Common myeloid progenitor, CD34-positive (primary cell): ENCODE data around the gene GLIPR2.

Source experiments
- CTCF ChIA-PET: fragments of 350-600 bp; sonication (Branson Sonifier 250); formaldehyde crosslinking; loops from one replicate; lab custom pipeline; 2021; ENCODE audit warnings: antibody characterized with exemption; lab: Charles Lee
- POLR2A ChIA-PET: fragments of 350-600 bp; sonication (Branson Sonifier 250); formaldehyde crosslinking; loops from one replicate; lab custom pipeline; 2021; ENCODE audit warnings: antibody characterized with exemption; lab: Charles Lee
- DNase-seq, 3 donors: peaks; one replicate each; pipeline versions ENCODE4 v3.0.0 to v3.0.0-alpha.2; 2013
- H3K27ac ChIP-seq, 2 experiments: 1 replicate in 1 of 2; 2 replicates in 1 of 2; pipeline ENCODE4 v1.7.0; 2013; ENCODE audit warnings: inconsistent platforms in 2 of 2, low read length in 2 of 2, mild to moderate bottlenecking in 2 of 2, low read depth in 1 of 2, moderate library complexity in 1 of 2; ENCODE audit not compliant: severe bottlenecking in 2 of 2, insufficient read depth in 1 of 2, poor library complexity in 1 of 2
- H3K27me3 ChIP-seq, 5 experiments: replicated peaks in 2 of 5; 1 replicate in 3 of 5; 2 replicates in 2 of 5; pipeline versions ENCODE4 v1.6.1 to v1.7.0; 2013; ENCODE audit warnings: low read length in 4 of 5, mild to moderate bottlenecking in 2 of 5, moderate library complexity in 2 of 5, inconsistent platforms in 1 of 5; ENCODE audit not compliant: insufficient read depth in 5 of 5, control insufficient read depth in 4 of 5
- H3K36me3 ChIP-seq, 4 experiments: 1 replicate in 2 of 4; 2 replicates in 2 of 4; pipeline versions ENCODE4 v1.6.1 to v1.7.0; 2013; ENCODE audit warnings: low read length in 3 of 4, control low read depth in 1 of 4, mild to moderate bottlenecking in 1 of 4; ENCODE audit not compliant: control insufficient read depth in 4 of 4, insufficient read depth in 4 of 4
- H3K4me1 ChIP-seq, 4 experiments: 1 replicate in 3 of 4; 2 replicates in 1 of 4; pipeline versions ENCODE4 v1.6.1 to v1.7.1; 2013; ENCODE audit warnings: low read length in 3 of 4, mild to moderate bottlenecking in 3 of 4, control low read depth in 1 of 4, inconsistent platforms in 1 of 4, moderate library complexity in 1 of 4; ENCODE audit not compliant: control insufficient read depth in 4 of 4, insufficient read depth in 4 of 4; ENCODE audit errors: control extremely low read depth in 1 of 4
- H3K4me3 ChIP-seq, 7 experiments: 1 replicate in 4 of 7; 2 replicates in 3 of 7; pipeline versions ENCODE4 v1.5.1 to v1.7.0; 2013; ENCODE audit warnings: mild to moderate bottlenecking in 7 of 7, low read length in 6 of 7, moderate library complexity in 6 of 7, inconsistent platforms in 2 of 7, low read depth in 2 of 7, control low read depth in 1 of 7; ENCODE audit not compliant: insufficient read depth in 4 of 7, control insufficient read depth in 1 of 7; ENCODE audit errors: extremely low read depth in 1 of 7
- H3K9me3 ChIP-seq, 5 experiments: 1 replicate in 4 of 5; 2 replicates in 1 of 5; pipeline versions ENCODE4 v1.6.1 to v1.7.1; 2013; ENCODE audit warnings: low read length in 4 of 5, mild to moderate bottlenecking in 2 of 5, inconsistent platforms in 1 of 5, low read depth in 1 of 5, moderate library complexity in 1 of 5; ENCODE audit not compliant: control insufficient read depth in 4 of 5, insufficient read depth in 2 of 5; ENCODE audit errors: control extremely low read depth in 1 of 5
- WGBS: methylation state at CpG from one replicate; pipeline ENCODE4 v1.1.5; 2013; ENCODE audit not compliant: insufficient coverage; 5-methylcytosine and 5-hydroxymethylcytosine counted together

Gene GLIPR2

GRCh38 chr9:36152741-36153438, 16.4 kb downstream of the GLIPR2 start:
- H3K4me1 ChIP-seq: peaks cover 8 to 72% (median 60%) of the 10 kb centered on the region in 4 experiments
- 98% methylated on average over 7 of the region's 10 CpGs for WGBS
- H3K27ac ChIP-seq: peak overlapping the region in 1 of 2 experiments; percentile 96
- DNase-seq: no peak
- H3K27me3 ChIP-seq: no peaks in the 10 kb centered on the region
- ChIA-PET CTCF (interaction anchor here (0.8 to 13.0 kb wide), 5 partner anchors 12 to 65 kb away, joined by 3 to 106 read pairs (median 4); partner anchors contain the start of gene GLIPR2), POLR2A (no interaction called here)
- H3K9me3 ChIP-seq: peaks cover 0 to 4% (median 0%) of the 10 kb centered on the region in 5 experiments
- peaks cover 0 to 11% (median 3%) of the 10 kb centered on the region in 4 experiments for H3K36me3 ChIP-seq
- H3K4me3 ChIP-seq: no peak overlapping the region

- WGBS: 71% methylated on average over 4 of the region's 9 CpGs
- no peak overlapping the region for H3K4me3 ChIP-seq
- peak overlapping the region; percentile 79 to 93 for H3K27ac ChIP-seq
- H3K36me3 ChIP-seq: peaks cover 0 to 6% (median 1%) of the 10 kb centered on the region in 4 experiments
- H3K4me1 ChIP-seq: peaks cover 8 to 72% (median 60%) of the 10 kb centered on the region in 4 experiments
- CTCF ChIA-PET: interaction anchor here (1.7 to 13.0 kb wide), 2 partner anchors 13 to 21 kb away, joined by 5 to 106 read pairs; partner anchors contain the start of gene GLIPR2
- POLR2A ChIA-PET: no interaction called here
- H3K27me3 ChIP-seq: no peaks in the 10 kb centered on the region
- DNase-seq: no peak
- peaks cover 0 to 4% (median 0%) of the 10 kb centered on the region in 5 experiments for H3K9me3 ChIP-seq
Observed at GRCh38 chr9:36153746-36154145, 17.2 kb downstream of the GLIPR2 start.

GRCh38 chr9:36154331-36154952, 17.9 kb downstream of the GLIPR2 start:
- Histone ChIP-seq H3K27me3 (no peaks in the 10 kb centered on the region), H3K36me3 (peaks cover 0 to 5% (median 1%) of the 10 kb centered on the region in 4 experiments), H3K4me3 (peak overlapping the region in 3 of 7 experiments; percentile 16 to 48 (median 30)), H3K27ac (peak overlapping the region; percentile 79 to 93), H3K9me3 (peaks cover 0 to 4% (median 0%) of the 10 kb centered on the region in 5 experiments), H3K4me1 (peaks cover 8 to 65% (median 57%) of the 10 kb centered on the region in 4 experiments)
- CTCF ChIA-PET: interaction anchor here (1.0 to 13.0 kb wide), 6 partner anchors 10 to 50 kb away, joined by 3 to 106 read pairs (median 7); partner anchors contain the start of gene GLIPR2
- POLR2A ChIA-PET: interaction anchor here (1.5 to 1.8 kb wide), 2 partner anchors 10 to 12 kb away, joined by 3 to 6 read pairs; no protein-coding TSS in a partner anchor
- WGBS: 53% methylated on average over 5 of the region's 11 CpGs
- DNase-seq: peak in 2 of 3 donors; percentile 80 to 86

GRCh38 chr9:36156116-36156515, 19.6 kb downstream of the GLIPR2 start:
- Histone ChIP-seq H3K4me3 (no peak overlapping the region), H3K4me1 (peaks cover 3 to 55% (median 43%) of the 10 kb centered on the region in 4 experiments), H3K27me3 (no peaks in the 10 kb centered on the region), H3K9me3 (peaks cover 0 to 4% (median 0%) of the 10 kb centered on the region in 5 experiments), H3K36me3 (peaks cover 0 to 5% (median 1%) of the 10 kb centered on the region in 4 experiments), H3K27ac (no peak overlapping the region)
- ChIA-PET CTCF (interaction anchor here (0.6 to 13.0 kb wide), 4 partner anchors 8 to 173 kb away, joined by 3 to 106 read pairs (median 16); partner anchors contain the start of gene GLIPR2), POLR2A (no interaction called here)
- DNase-seq: no peak
- 100% methylated on average over 3 of the region's 6 CpGs for WGBS

GRCh38 chr9:36158122-36158521, 21.6 kb downstream of the GLIPR2 start:
- Histone ChIP-seq H3K27ac (peak overlapping the region; percentile 29 to 58), H3K4me3 (no peak overlapping the region), H3K36me3 (peaks cover 0 to 5% (median 1%) of the 10 kb centered on the region in 4 experiments), H3K9me3 (peaks cover 0 to 4% (median 0%) of the 10 kb centered on the region in 5 experiments), H3K27me3 (no peaks in the 10 kb centered on the region), H3K4me1 (peaks cover 0 to 42% (median 30%) of the 10 kb centered on the region in 4 experiments)
- CTCF ChIA-PET: interaction anchor here (0.7 to 13.0 kb wide), 6 partner anchors 9 to 55 kb away, joined by 3 to 106 read pairs (median 5); partner anchors contain the start of gene GLIPR2
- DNase-seq: peak in 2 of 3 donors; percentile 89 to 93
- WGBS: 0% methylated on average over 1 of the region's 2 CpGs
- POLR2A ChIA-PET: no interaction called here

- ChIA-PET CTCF (interaction anchor here (0.6 to 13.0 kb wide), 8 partner anchors 8 to 117 kb away, joined by 3 to 106 read pairs (median 4); partner anchors contain the start of gene GLIPR2), POLR2A (no interaction called here)
- Histone ChIP-seq H3K27me3 (no peaks in the 10 kb centered on the region), H3K27ac (no peak overlapping the region), H3K36me3 (peaks cover 0 to 5% (median 1%) of the 10 kb centered on the region in 4 experiments), H3K4me3 (no peak overlapping the region), H3K9me3 (peaks cover 0 to 4% (median 0%) of the 10 kb centered on the region in 5 experiments), H3K4me1 (peaks cover 0 to 41% (median 31%) of the 10 kb centered on the region in 4 experiments)
- DNase-seq: no peak
- 98% methylated on average over 7 of the region's 7 CpGs for WGBS
Observed at GRCh38 chr9:36158917-36159316, 22.4 kb downstream of the GLIPR2 start.
